GM18867 (cell line): Measurements from ENCODE around the gene SRSF10.
A peak's percentile ranks its signal among the peaks of the same experiment; 100 is the strongest.
"Not testable (repeated sequence)": the region's sequence is repeated elsewhere in the genome, so short reads cannot be mapped to it uniquely, and the experiment has no call there.

ENCODE experiments used
- ATAC-seq: cut with Tn5 transposase; IDR thresholded peaks from one replicate; pipeline ENCODE4 v1.9.1; 2021; ENCODE audit warnings: mild to moderate bottlenecking, moderate library complexity; ENCODE audit not compliant: unreplicated experiment

The SRSF10 gene

GRCh38 chr1:23959461-23960290, 20.5 kb downstream of the SRSF10 start, which contains the start of gene PNRC2:
Gene PNRC2 (plus strand): TSS chr1:23959828. CDS start chr1:23961458, 1,630 bp downstream.
- peak; percentile 80 for ATAC-seq

GRCh38 chr1:23958810-23959460, 21.2 kb downstream of the SRSF10 start:
- peak; percentile 68 for ATAC-seq

- ATAC-seq, result not testable (repeated sequence)
These were observed 21.9 kb downstream of the SRSF10 start for GRCh38 chr1:23958040-23958809.

GRCh38 chr1:23957096-23957495, 23.0 kb downstream of the SRSF10 start:
- ATAC-seq, result no peak

- ATAC-seq, result no peak
These were observed 27.1 kb downstream of the SRSF10 start for GRCh38 chr1:23953020-23953419.

- ATAC-seq, result no peak
These were observed 32.8 kb downstream of the SRSF10 start for GRCh38 chr1:23947366-23947765.

- ATAC-seq, result no peak
These were observed 43.5 kb downstream of the SRSF10 start for GRCh38 chr1:23936481-23937176.

- ATAC-seq, result no peak
These were observed 48.6 kb downstream of the SRSF10 start for GRCh38 chr1:23931491-23931880.

- ATAC-seq, result no peak
These were observed 49.2 kb downstream of the SRSF10 start for GRCh38 chr1:23930861-23931490.

GRCh38 chr1:23930270-23930669, 49.9 kb downstream of the SRSF10 start:
- no peak for ATAC-seq

- no peak for ATAC-seq
These were observed 51.3 kb downstream of the SRSF10 start for GRCh38 chr1:23928789-23929188.

GRCh38 chr1:23927097-23927496, 53.0 kb downstream of the SRSF10 start:
- ATAC-seq, result no peak

- no peak for ATAC-seq
These were observed 54.8 kb downstream of the SRSF10 start for GRCh38 chr1:23925279-23925678.

GRCh38 chr1:23924601-23925000, 55.5 kb downstream of the SRSF10 start:
- no peak for ATAC-seq

- ATAC-seq, result no peak
These were observed 56.3 kb downstream of the SRSF10 start for GRCh38 chr1:23923592-23924499.

- ATAC-seq, result no peak
These were observed 57.7 kb downstream of the SRSF10 start for GRCh38 chr1:23922321-23922943.

GRCh38 chr1:23916209-23917131, 63.7 kb downstream of the SRSF10 start:
- ATAC-seq, result peak; percentile 60

GRCh38 chr1:23915466-23915865, 64.7 kb downstream of the SRSF10 start:
- no peak for ATAC-seq
